Heart left ventricle (tissue), 16 donors: Measurements from ENCODE around the gene PTPRM. TPM values are rescaled to one million over a fixed set of nuclear protein-coding genes. Genes with fewer than 3 reads are reported as not detected.

Source experiments
- ATAC-seq, 4 donors: fragments of 200-7000 bp; cut with Tn5 transposase; one replicate each; pipeline ENCODE4 v1.9.1; 2020 to 2022; ENCODE audit warnings: moderate library complexity in 4 of 4, mild to moderate bottlenecking in 3 of 4, moderate number of reproducible peaks in 1 of 4
- DNase-seq, 5 donors: peaks; one replicate each; pipeline ENCODE4 v3.0.0-alpha.2; 2020
- H3K27ac ChIP-seq, 12 donors: fragments of 200-600 bp; sonication (generic) in 4 of 12; one replicate each; pipeline versions ENCODE4 v1.5.0 to v1.8.0; 2016 to 2022; ENCODE audit warnings: mild to moderate bottlenecking in 2 of 12
- H3K27me3 ChIP-seq, 9 donors: fragments of 200-600 bp; sonication (generic) in 2 of 9; one replicate each; pipeline versions ENCODE4 v1.5.1 to v1.8.0; 2016 to 2022; ENCODE audit warnings: mild to moderate bottlenecking in 3 of 9
- H3K36me3 ChIP-seq, 9 donors: fragments of 200-600 bp; sonication (generic) in 2 of 9; one replicate each; pipeline versions ENCODE4 v1.5.0 to v1.8.0; 2018 to 2022; ENCODE audit warnings: mild to moderate bottlenecking in 2 of 9
- H3K4me1 ChIP-seq, 12 donors: fragments of 200-600 bp; sonication (generic) in 4 of 12; one replicate each; pipeline versions ENCODE4 v1.5.0 to v1.8.0; 2016 to 2022; ENCODE audit warnings: mild to moderate bottlenecking in 3 of 12
- H3K4me3 ChIP-seq, 12 donors: fragments of 200-600 bp; sonication (generic) in 4 of 12; one replicate each; pipeline versions ENCODE4 v1.5.0 to v1.8.0; 2017 to 2022; ENCODE audit warnings: mild to moderate bottlenecking in 9 of 12, moderate library complexity in 4 of 12
- H3K9me3 ChIP-seq, 12 donors: fragments of 200-600 bp; sonication (generic) in 4 of 12; one replicate each; pipeline versions ENCODE4 v1.5.0 to v1.8.0; 2016 to 2022; ENCODE audit warnings: mild to moderate bottlenecking in 1 of 12
- CTCF ChIP-seq, 12 donors: fragments of 200-600 bp; sonication (generic) in 4 of 12; IDR thresholded peaks; one replicate each; pipeline versions ENCODE4 v1.5.0 to v1.8.0; 2018 to 2022; ENCODE audit warnings: antibody characterized with exemption in 12 of 12, mild to moderate bottlenecking in 5 of 12
- POLR2A ChIP-seq, 2 donors: fragments of 450-650 bp; IDR thresholded peaks; one replicate each; pipeline ENCODE4 v1.6.1; 2017; ENCODE audit warnings: antibody characterized with exemption in 2 of 2, mild to moderate bottlenecking in 2 of 2, moderate library complexity in 2 of 2
- WGBS, 4 donors: extraction: QIAGEN DNeasy Blood & Tissue Kit in 2 of 4; methylation state at CpG; one replicate each; pipeline versions ENCODE4 v1.1.5 to v1.1.7; 2013 to 2018; 5-methylcytosine and 5-hydroxymethylcytosine counted together
- intact Hi-C, 10 donors: fragments of 100-400 bp; cut with DNase I; formaldehyde crosslinking; loops; one replicate each; pipeline versions ENCODE4 v1.11.1 to v1.14.2; 2022
- polyA plus RNA-seq, 2 donors: library from polyadenylated mRNA; stranded (reverse); fragments of 200-250 nt; gene quantifications; one replicate each; pipeline ENCODE4 v1.2.3, GENCODE V29; 2013
- total RNA-seq, 9 donors: library from RNA; depleted of rRNA in 2 of 9; stranded (reverse); fragments of >200 nt in 2 of 9; fragmentation: NEBNext Ultra II Directional in 3 of 9; extraction: Animal tissue kit (Norgen Biotek cat#: 25700) in 3 of 9; gene quantifications; one replicate each; pipeline versions ENCODE4 v1.1.0 to v1.2.4, GENCODE V29; 2016 to 2023
- donor health status: ischemic (EF 13 %, LVEDD 7.1; RV severe dilation, severe dysfunction).
- donor health status: healthy with polysubstance abuse.
- donor health status: DM: no; HTN: yes; CAD: no.
- donor health status: DM: no; HTN: no; CAD: no.
- donor health status: ischemic (EF 25% LVEDD 6.9; RV normal size, moderate dysfunction).
- donor health status: ischemic (EF 25% LVEDD 5.7; RV mildly dilated, moderate dysfunction).
- donor health status: healthy.
- donor health status: DM: yes; HTN: yes; CAD: no.
- donor health status: ischemic (EF 35%, LVEDD 5.7; RV mildly dilated, moderate dysfunction).
- donor health status: nonischemic (EF 11% LVEDD 7.7; RV severe dilation, severe dysfunction).
- donor health status: DM: yes; HTN: yes; CAD: no.
- donor health status: PGD.
- donor health status: ischemic (EF 29% LVEDD 5.4; RV normal size, mild dysfunction).
- donor health status: nonischemic (EF 23%, LVEDD 6.1; RV moderate dilation, normal function).

PTPRM gene
- total and polyA plus RNA-seq, 11 donors = 93.8 to 186 (median 123) TPM

- Histone ChIP-seq H3K9me3 (no peaks in the 10 kb centered on the region), H3K36me3 (no peaks in the 10 kb centered on the region), H3K4me3 (no peak overlapping the region), H3K27ac (peak overlapping the region in 3 of 12 donors; percentile 17 to 41 (median 38)), H3K4me1 (peaks cover 0 to 98% (median 60%) of the 10 kb centered on the region in 12 donors), H3K27me3 (no peaks in the 10 kb centered on the region)
- ATAC-seq (no peak), DNase-seq (no peak)
- intact Hi-C loops = no loop called here
- no peak for TF ChIP-seq POLR2A (IDR thresholded peaks at IDR 0.05)
- TF ChIP-seq CTCF (IDR thresholded peaks at IDR 0.05) = no peak
- 61 to 68% (median 63%) methylated on average over 5 of the region's 5 CpGs for WGBS, 4 donors
Observed at GRCh38 chr18:7593218-7593819, 26.2 kb downstream of the PTPRM start.

GRCh38 chr18:7596147-7596546, 29.0 kb downstream of the PTPRM start:
- peak in 2 of 4 donors; percentile 47 to 57 for ATAC-seq
- no peak for TF ChIP-seq CTCF (IDR thresholded peaks at IDR 0.05)
- no peak for TF ChIP-seq POLR2A (IDR thresholded peaks at IDR 0.05)
- 47 to 66% (median 62%) methylated on average over 4 of the region's 4 CpGs for WGBS, 4 donors
- intact Hi-C loops = no loop called here
- peaks cover 0 to 98% (median 66%) of the 10 kb centered on the region in 12 donors for H3K4me1 ChIP-seq
- H3K9me3 ChIP-seq = no peaks in the 10 kb centered on the region
- H3K36me3 ChIP-seq = no peaks in the 10 kb centered on the region
- H3K27ac ChIP-seq = no peak overlapping the region
- no peaks in the 10 kb centered on the region for H3K27me3 ChIP-seq
- DNase-seq = no peak
- H3K4me3 ChIP-seq = no peak overlapping the region

GRCh38 chr18:7597500-7597899, 30.4 kb downstream of the PTPRM start:
- intact Hi-C loops = no loop called here
- 78 to 94% (median 92%) methylated on average over 3 of the region's 3 CpGs for WGBS, 4 donors
- no peak overlapping the region for H3K4me3 ChIP-seq
- no peaks in the 10 kb centered on the region for H3K27me3 ChIP-seq
- H3K4me1 ChIP-seq = peaks cover 0 to 97% (median 58%) of the 10 kb centered on the region in 12 donors
- no peaks in the 10 kb centered on the region for H3K9me3 ChIP-seq
- no peak for ATAC-seq
- TF ChIP-seq POLR2A (IDR thresholded peaks at IDR 0.05) (no peak), CTCF (IDR thresholded peaks at IDR 0.05) (no peak)
- no peak overlapping the region for H3K27ac ChIP-seq
- no peaks in the 10 kb centered on the region for H3K36me3 ChIP-seq
- no peak for DNase-seq

GRCh38 chr18:7598167-7599047, 31.3 kb downstream of the PTPRM start:
- H3K36me3 ChIP-seq = no peaks in the 10 kb centered on the region
- 84 to 89% (median 86%) methylated on average over 7 of the region's 7 CpGs for WGBS, 4 donors
- no peak for DNase-seq
- no peaks in the 10 kb centered on the region for H3K27me3 ChIP-seq
- peaks cover 0 to 95% (median 57%) of the 10 kb centered on the region in 12 donors for H3K4me1 ChIP-seq
- H3K9me3 ChIP-seq = no peaks in the 10 kb centered on the region
- no peak overlapping the region for H3K4me3 ChIP-seq
- intact Hi-C loops = no loop called here
- ATAC-seq = no peak
- H3K27ac ChIP-seq = no peak overlapping the region
- no peak for TF ChIP-seq POLR2A (IDR thresholded peaks at IDR 0.05)
- no peak for TF ChIP-seq CTCF (IDR thresholded peaks at IDR 0.05)
